GM23338 (cell line): Measurements from ENCODE around the gene POU2AF3. TPM values are rescaled to one million over a fixed set of nuclear protein-coding genes. Genes with fewer than 3 reads are reported as not detected.

ENCODE experiments used
- ATAC-seq: fragments of 200-7000 bp; cut with Tn5 transposase; 3 replicates; pipeline ENCODE4 v1.9.1; 2020
- DNase-seq: peaks from one replicate; pipeline ENCODE4 v3.0.0-alpha.2; 2015; ENCODE audit warnings: low spot score
- H2AFZ ChIP-seq: fragments of 200-600 bp; sonication (generic); 2 replicates; pipeline ENCODE4 v1.8.0; 2016; ENCODE audit warnings: antibody characterized with exemption, mild to moderate bottlenecking, moderate library complexity
- H3F3A ChIP-seq: fragments of 200-600 bp; sonication (generic); replicated peaks from 2 replicates; pipeline ENCODE4 v1.8.0; 2017; ENCODE audit warnings: antibody characterized with exemption, mixed run types, low read depth
- H3K27ac ChIP-seq: fragments of 200-600 bp; sonication (generic); 2 replicates; pipeline ENCODE4 v1.6.1; 2016; ENCODE audit warnings: low read depth
- H3K27me3 ChIP-seq: fragments of 200-600 bp; sonication (generic); 2 replicates; pipeline ENCODE4 v1.8.0; 2016; ENCODE audit warnings: mild to moderate bottlenecking, mixed run types, moderate library complexity; ENCODE audit not compliant: insufficient read depth
- H3K36me3 ChIP-seq: fragments of 200-600 bp; sonication (generic); 2 replicates; pipeline ENCODE4 v1.8.0; 2016; ENCODE audit warnings: mild to moderate bottlenecking; ENCODE audit not compliant: insufficient read depth
- H3K4me1 ChIP-seq: fragments of 200-600 bp; sonication (generic); 2 replicates; pipeline ENCODE4 v1.8.0; 2016; ENCODE audit warnings: mild to moderate bottlenecking, moderate library complexity; ENCODE audit not compliant: insufficient read depth
- H3K4me2 ChIP-seq: fragments of 200-600 bp; sonication (generic); 2 replicates; pipeline ENCODE4 v1.7.1; 2017; ENCODE audit warnings: mixed run types
- H3K4me3 ChIP-seq: fragments of 200-600 bp; sonication (generic); 2 replicates; pipeline ENCODE4 v1.6.1; 2016; ENCODE audit warnings: mixed run types
- H3K79me2 ChIP-seq: fragments of 200-600 bp; sonication (generic); replicated peaks from 2 replicates; pipeline ENCODE4 v1.8.0; 2017; ENCODE audit warnings: mild to moderate bottlenecking; ENCODE audit not compliant: insufficient read depth
- H3K9me2 ChIP-seq: fragments of 200-600 bp; sonication (generic); 2 replicates; pipeline ENCODE4 v1.8.0; 2017; ENCODE audit not compliant: insufficient read depth
- H4K20me1 ChIP-seq: fragments of 200-600 bp; sonication (generic); replicated peaks from 2 replicates; pipeline ENCODE4 v1.8.0; 2017; ENCODE audit warnings: mild to moderate bottlenecking; ENCODE audit not compliant: insufficient read depth
- H3K27ac Mint-ChIP-seq: 2 replicates; pipeline ENCODE4 v1.8.0; 2020; ENCODE audit warnings: inconsistent platforms, mild to moderate bottlenecking, moderate library complexity, mixed read lengths
- H3K27me3 Mint-ChIP-seq: 3 replicates; pipeline ENCODE4 v1.8.0; 2022; ENCODE audit warnings: low read depth, mild to moderate bottlenecking, moderate library complexity, mixed read lengths, inconsistent platforms; ENCODE audit not compliant: insufficient read depth, poor library complexity
- H3K36me3 Mint-ChIP-seq: 3 replicates; pipeline ENCODE4 v1.8.0; 2021; ENCODE audit warnings: low read depth, mild to moderate bottlenecking, inconsistent platforms, moderate library complexity, mixed read lengths
- H3K4me1 Mint-ChIP-seq: 3 replicates; pipeline ENCODE4 v1.8.0; 2020; ENCODE audit warnings: mild to moderate bottlenecking, inconsistent platforms, mixed read lengths
- H3K4me3 Mint-ChIP-seq: 3 replicates; pipeline ENCODE4 v1.8.0; 2021; ENCODE audit warnings: moderate library complexity, mild to moderate bottlenecking, inconsistent platforms, mixed read lengths
- H3K9me3 Mint-ChIP-seq: 3 replicates; pipeline ENCODE4 v1.8.0; 2020; ENCODE audit warnings: moderate library complexity, mild to moderate bottlenecking, inconsistent platforms, mixed read lengths
- CREB1 ChIP-seq: fragments of 250-450 bp; sonication (Bioruptor Pico); IDR thresholded peaks from 2 replicates; pipeline ENCODE4 v1.5.0; 2020; ENCODE audit warnings: low read depth, mild to moderate bottlenecking, moderate library complexity
- CTCF ChIP-seq, 2 experiments: fragments of 200-600 bp in 1 of 2; sonication (generic) in 1 of 2; conservative IDR thresholded peaks; 2 replicates each; pipeline versions ENCODE4 v1.5.1 to v1.6.1; 2016 to 2017; ENCODE audit warnings: antibody characterized with exemption in 2 of 2, low read depth in 2 of 2, mild to moderate bottlenecking in 2 of 2, moderate library complexity in 1 of 2
- ETS1 ChIP-seq: IDR thresholded peaks from 2 replicates; pipeline ENCODE4 v1.6.1; 2016; ENCODE audit warnings: antibody characterized with exemption
- JUNB ChIP-seq: IDR thresholded peaks from one replicate; pipeline ENCODE4 v1.6.1; 2016; ENCODE audit warnings: antibody characterized with exemption; ENCODE audit not compliant: unreplicated experiment
- NANOG ChIP-seq: IDR thresholded peaks from 2 replicates; pipeline ENCODE4 v1.6.1; 2016; ENCODE audit warnings: antibody characterized with exemption, borderline replicate concordance
- POLR2AphosphoS5 ChIP-seq: IDR thresholded peaks from 2 replicates; pipeline ENCODE4 v1.6.1; 2016; ENCODE audit warnings: antibody characterized with exemption, low read depth
- STAT1 ChIP-seq: IDR thresholded peaks from one replicate; pipeline ENCODE4 v1.6.1; 2016; ENCODE audit warnings: antibody characterized with exemption; ENCODE audit not compliant: unreplicated experiment
- ZNF462 ChIP-seq: fragments of 250-450 bp; sonication (Bioruptor Pico); IDR thresholded peaks from 2 replicates; pipeline ENCODE4 v1.5.0; 2020; ENCODE audit warnings: mild to moderate bottlenecking, moderate library complexity
- polyA plus RNA-seq: library from polyadenylated mRNA; unstranded; fragments of >200 nt; fragmentation: Nextera tagmentation; extraction: Ambion mirVana; gene quantifications from 2 replicates; pipeline ENCODE4 v1.2.1, GENCODE V29; 2016
- total RNA-seq: library from RNA; depleted of rRNA; stranded (reverse); fragments of >200 nt; shearing (Covaris generic); gene quantifications from 2 replicates; pipeline ENCODE4 v1.2.3, GENCODE V29; 2014

The POU2AF3 gene
- total and polyA plus RNA-seq, 2 experiments from 2014 or later, result 2.7 to 3.4 TPM

GRCh38 chr11:111299101-111300026 lies 1.0 kb downstream of the POU2AF3 start:
- Histone ChIP-seq H3K79me2 (no peaks in the 10 kb centered on the region), H3K27me3 (peaks cover 35% of the 10 kb centered on the region), H2AFZ (peak overlapping the region; percentile 97), H3K27ac (no peak overlapping the region), H3K36me3 (no peaks in the 10 kb centered on the region), H3K4me2 (peak overlapping the region; percentile 85), H4K20me1 (no peaks in the 10 kb centered on the region), H3F3A (0 out of 2 replicates have a peak, but pooled peaks cover 5% of the 10 kb centered on the region), H3K4me1 (peaks cover 22% of the 10 kb centered on the region), H3K4me3 (peak overlapping the region; percentile 88), H3K9me2 (no peaks in the 10 kb centered on the region)
- DNase-seq (peak; percentile 75), ATAC-seq (peak; percentile 63)
- Mint-ChIP-seq H3K27me3 (peaks cover 31% of the 10 kb centered on the region), H3K36me3 (no peaks in the 10 kb centered on the region; the same call in 2 of the 3 replicates), H3K4me1 (peaks cover 31% of the 10 kb centered on the region), H3K4me3 (peak overlapping the region; percentile 76), H3K27ac (no peak overlapping the region), H3K9me3 (no peaks in the 10 kb centered on the region)
- TF ChIP-seq JUNB (no peak), POLR2AphosphoS5 (peak; percentile 53; the same call in 1 of the 2 replicates), CTCF (conservative IDR thresholded peaks at IDR 0.05; ENCODE audit: low read depth in 2 of 2) (peak; percentile 35 to 45; a peak in 3 of 4 replicates), STAT1 (no peak)

- H3K36me3 Mint-ChIP-seq, result no peaks in the 10 kb centered on the region; the same call in 2 of the 3 replicates
- no peaks in the 10 kb centered on the region for H3K9me3 Mint-ChIP-seq
- no peak for ATAC-seq
- Histone ChIP-seq H3K9me2 (no peaks in the 10 kb centered on the region), H3K4me3 (peak overlapping the region; percentile 88; the same call in 1 of the 2 replicates), H3K27ac (no peak overlapping the region), H3F3A (0 out of 2 replicates have a peak, but pooled peaks cover 5% of the 10 kb centered on the region), H2AFZ (no peak overlapping the region), H3K79me2 (no peaks in the 10 kb centered on the region), H3K4me2 (peak overlapping the region; percentile 85; the same call in 1 of the 2 replicates), H4K20me1 (no peaks in the 10 kb centered on the region), H3K27me3 (peaks cover 35% of the 10 kb centered on the region), H3K36me3 (no peaks in the 10 kb centered on the region), H3K4me1 (peaks cover 22% of the 10 kb centered on the region)
- peaks cover 34% of the 10 kb centered on the region for H3K4me1 Mint-ChIP-seq
- H3K27me3 Mint-ChIP-seq, result peaks cover 31% of the 10 kb centered on the region
- no peak overlapping the region for H3K27ac Mint-ChIP-seq
- peak overlapping the region; percentile 76; the same call in 2 of the 3 replicates for H3K4me3 Mint-ChIP-seq
- no peak for DNase-seq
- TF ChIP-seq CREB1 (CRISPR knock-in tag) (no peak), ETS1 (no peak), NANOG (no peak), JUNB (no peak), ZNF462 (no peak)
Observed at GRCh38 chr11:111300569-111300968, 2.2 kb downstream of the POU2AF3 start.
